H1 (cell line): ENCODE data around the gene GPR25. TPM values are rescaled to one million over a fixed set of nuclear protein-coding genes. Genes with fewer than 3 reads are reported as not detected.

Experiments used
- CTCF ChIA-PET: fragments of 300-600 bp; sonication (Branson Sonifier 250); formaldehyde crosslinking; loops from one replicate; lab custom pipeline; 2021; ENCODE audit not compliant: partially characterized antibody; lab: Charles Lee
- POLR2A ChIA-PET: fragments of 300-600 bp; sonication (Branson Sonifier 250); formaldehyde crosslinking; loops from one replicate; lab custom pipeline; 2021; ENCODE audit warnings: inconsistent platforms; ENCODE audit not compliant: partially characterized antibody; lab: Charles Lee
- DNase-seq, 2 experiments: peaks; one replicate each; pipeline versions ENCODE4 v3.0.0 to v3.0.0-alpha.2; 2010 to 2022; ENCODE audit warnings: low spot score in 2 of 2, low read depth in 1 of 2, mixed read lengths in 1 of 2
- FAIRE-seq: peaks from 2 replicates; lab custom pipeline; 2011; peaks lifted over from hg19 to GRCh38; lab: Jason Lieb, UNC
- H2AFZ ChIP-seq: 2 replicates; pipeline ENCODE4 v1.8.1; 2012; ENCODE audit warnings: low read length, inconsistent platforms
- H2AK5ac ChIP-seq: 2 replicates; pipeline ENCODE4 v1.6.1; 2013; ENCODE audit warnings: low read depth, low read length
- H2BK120ac ChIP-seq: replicated peaks from 2 replicates; pipeline ENCODE3; 2013; ENCODE audit warnings: low read depth, low read length, inconsistent platforms
- H2BK12ac ChIP-seq: 2 replicates; pipeline ENCODE4 v1.6.1; 2013; ENCODE audit warnings: low read depth, low read length
- H2BK15ac ChIP-seq: 2 replicates; pipeline ENCODE4 v1.6.1; 2013; ENCODE audit warnings: low read length
- H2BK20ac ChIP-seq: 2 replicates; pipeline ENCODE4 v1.6.1; 2013; ENCODE audit warnings: low read length
- H2BK5ac ChIP-seq: 2 replicates; pipeline ENCODE4 v1.6.1; 2013; ENCODE audit warnings: low read depth, low read length
- H3K14ac ChIP-seq: 2 replicates; pipeline ENCODE4 v1.6.1; 2013; ENCODE audit warnings: inconsistent platforms; ENCODE audit not compliant: insufficient read length
- H3K18ac ChIP-seq: 2 replicates; pipeline ENCODE4 v1.6.1; 2013; ENCODE audit warnings: low read length; ENCODE audit errors: extremely low read depth
- H3K23ac ChIP-seq: 2 replicates; pipeline ENCODE4 v1.6.1; 2013; ENCODE audit warnings: inconsistent platforms; ENCODE audit not compliant: insufficient read length
- H3K23me2 ChIP-seq: 2 replicates; pipeline ENCODE4 v1.6.1; 2013; ENCODE audit warnings: low read depth, low read length
- H3K27ac ChIP-seq: 2 replicates; pipeline ENCODE4 v1.6.1; 2011; ENCODE audit warnings: low read depth, low read length, inconsistent platforms
- H3K27me3 ChIP-seq, 4 experiments: replicated peaks in 1 of 4; 1 replicate in 1 of 4; 2 replicates in 3 of 4; pipeline versions ENCODE4 v1.6.1 to v1.8.1; 2011 to 2013; ENCODE audit warnings: low read length in 3 of 4, mild to moderate bottlenecking in 3 of 4, inconsistent platforms in 2 of 4, mixed read lengths in 2 of 4, moderate library complexity in 1 of 4; ENCODE audit not compliant: control insufficient read depth in 3 of 4, insufficient read depth in 3 of 4; ENCODE audit errors: extremely low read depth in 1 of 4
- H3K36me3 ChIP-seq, 4 experiments: 2 replicates each; pipeline versions ENCODE4 v1.6.1 to v1.8.1; 2011 to 2013; ENCODE audit warnings: mild to moderate bottlenecking in 4 of 4, low read length in 3 of 4, moderate library complexity in 2 of 4, control low read depth in 1 of 4, inconsistent platforms in 1 of 4; ENCODE audit not compliant: insufficient read depth in 4 of 4, control insufficient read depth in 2 of 4
- H3K4ac ChIP-seq: replicated peaks from 2 replicates; pipeline ENCODE3; 2013; ENCODE audit warnings: low read length, low read depth, mixed read lengths, inconsistent platforms; ENCODE audit not compliant: insufficient read length
- H3K4me1 ChIP-seq, 4 experiments: replicated peaks in 1 of 4; 1 replicate in 1 of 4; 2 replicates in 3 of 4; pipeline versions ENCODE4 v1.6.1 to v1.8.1; 2011 to 2013; ENCODE audit warnings: low read length in 3 of 4, inconsistent platforms in 2 of 4, mixed read lengths in 1 of 4; ENCODE audit not compliant: insufficient read depth in 4 of 4, control insufficient read depth in 3 of 4
- H3K4me2 ChIP-seq, 2 experiments: 2 replicates each; pipeline versions ENCODE4 v1.6.1 to v1.8.1; 2011 to 2013; ENCODE audit warnings: low read depth in 2 of 2, low read length in 2 of 2, control low read depth in 1 of 2, inconsistent platforms in 1 of 2, mild to moderate bottlenecking in 1 of 2; ENCODE audit not compliant: insufficient read depth in 1 of 2
- H3K4me3 ChIP-seq, 4 experiments: fragments of 200-600, 300-600 bp in 1 of 4; sonication (generic), shearing (Covaris generic), sonication (Bioruptor Twin) in 1 of 4; 2 replicates each; pipeline versions ENCODE4 v1.5.1 to v1.8.1; 2011 to 2016; ENCODE audit warnings: low read length in 4 of 4, low read depth in 3 of 4, control low read depth in 2 of 4, inconsistent platforms in 2 of 4, mild to moderate bottlenecking in 2 of 4, mixed read lengths in 1 of 4, moderate library complexity in 1 of 4; ENCODE audit not compliant: insufficient read depth in 2 of 4; ENCODE audit errors: extremely low read depth in 1 of 4
- H3K56ac ChIP-seq: replicated peaks from 2 replicates; pipeline ENCODE3; 2013; ENCODE audit warnings: low read depth, mild to moderate bottlenecking, mixed read lengths, low read length, inconsistent platforms; ENCODE audit not compliant: insufficient read length
- H3K79me1 ChIP-seq: 2 replicates; pipeline ENCODE4 v1.6.1; 2013; ENCODE audit warnings: low read depth, low read length, control low read depth
- H3K79me2 ChIP-seq, 2 experiments: 2 replicates each; pipeline versions ENCODE4 v1.6.1 to v1.8.1; 2012 to 2013; ENCODE audit warnings: low read length in 2 of 2, mild to moderate bottlenecking in 2 of 2, inconsistent platforms in 1 of 2; ENCODE audit not compliant: insufficient read depth in 2 of 2, control insufficient read depth in 1 of 2
- H3K9ac ChIP-seq, 4 experiments: replicated peaks in 1 of 4; 1 replicate in 1 of 4; 2 replicates in 3 of 4; pipeline versions ENCODE4 v1.6.1 to v1.8.1; 2011 to 2013; ENCODE audit warnings: low read depth in 3 of 4, low read length in 3 of 4, control low read depth in 2 of 4, mild to moderate bottlenecking in 2 of 4, moderate library complexity in 2 of 4, inconsistent platforms in 1 of 4; ENCODE audit errors: extremely low read depth in 1 of 4
- H3K9me3 ChIP-seq, 2 experiments: 2 replicates each; pipeline versions ENCODE4 v1.6.1 to v1.8.1; 2012 to 2013; ENCODE audit warnings: mild to moderate bottlenecking in 2 of 2, moderate library complexity in 2 of 2, control low read depth in 1 of 2, inconsistent platforms in 1 of 2, low read depth in 1 of 2, low read length in 1 of 2, mixed read lengths in 1 of 2; ENCODE audit not compliant: insufficient read depth in 2 of 2
- H4K20me1 ChIP-seq, 2 experiments: replicated peaks in 1 of 2; 2 replicates each; pipeline versions ENCODE3 to v1.8.1; 2011 to 2013; ENCODE audit warnings: inconsistent platforms in 2 of 2, low read length in 2 of 2, mild to moderate bottlenecking in 1 of 2; ENCODE audit not compliant: insufficient read depth in 2 of 2, control insufficient read depth in 1 of 2
- H4K5ac ChIP-seq: 2 replicates; pipeline ENCODE4 v1.6.1; 2013; ENCODE audit warnings: low read length, low read depth, mixed read lengths, inconsistent platforms; ENCODE audit not compliant: insufficient read length
- H4K8ac ChIP-seq: 2 replicates; pipeline ENCODE4 v1.8.0; 2013; ENCODE audit warnings: mild to moderate bottlenecking, moderate library complexity, low read length, inconsistent platforms; ENCODE audit not compliant: insufficient read depth; ENCODE audit errors: extremely low read depth
- H4K91ac ChIP-seq: replicated peaks from 2 replicates; pipeline ENCODE3; 2013; ENCODE audit warnings: low read length, mixed read lengths, inconsistent platforms; ENCODE audit not compliant: insufficient read length
- ATF2 ChIP-seq: IDR thresholded peaks from 2 replicates; pipeline ENCODE4 v1.6.1; 2012; ENCODE audit warnings: low read length, inconsistent platforms
- CEBPB ChIP-seq: IDR thresholded peaks from 2 replicates; pipeline ENCODE4 v1.6.1; 2012; ENCODE audit warnings: low read depth, low read length
- CHD2 ChIP-seq: IDR thresholded peaks from 2 replicates; pipeline ENCODE4 v1.6.1; 2012; ENCODE audit warnings: low read length, improper control_type of control experiment
- GABPA ChIP-seq: IDR thresholded peaks from 2 replicates; pipeline ENCODE4 v1.6.1; 2011; ENCODE audit warnings: mild to moderate bottlenecking, low read length, moderate library complexity, borderline replicate concordance; ENCODE audit not compliant: insufficient read depth
- RAD21 ChIP-seq, 2 experiments: IDR thresholded peaks in 1 of 2; conservative IDR thresholded peaks in 1 of 2; 2 replicates each; pipeline ENCODE4 v1.6.1; 2011; ENCODE audit warnings: low read depth in 2 of 2, low read length in 2 of 2, improper control_type of control experiment in 1 of 2, inconsistent platforms in 1 of 2, mild to moderate bottlenecking in 1 of 2, moderate library complexity in 1 of 2
- RBBP5 ChIP-seq: IDR thresholded peaks from 2 replicates; pipeline ENCODE4 v1.7.1; 2012; ENCODE audit warnings: low read depth, mild to moderate bottlenecking, inconsistent platforms, low read length, moderate library complexity, borderline replicate concordance
- TCF12 ChIP-seq: IDR thresholded peaks from 2 replicates; pipeline ENCODE4 v1.6.1; 2011; ENCODE audit warnings: low read depth, mild to moderate bottlenecking, low read length
- WGBS, 2 experiments: shearing (Covaris generic) in 1 of 2; methylation state at CpG; one replicate each; pipeline versions ENCODE4 v1.1.6 to v1.1.7; 2013 to 2015; ENCODE audit warnings: low lambda C conversion rate in 2 of 2, mixed read lengths in 2 of 2, inconsistent platforms in 1 of 2, low coverage in 1 of 2, missing lambda C conversion rate in 1 of 2; ENCODE audit not compliant: insufficient replicate concordance in 2 of 2, insufficient coverage in 1 of 2, insufficient read length in 1 of 2; ENCODE audit errors: extremely low coverage in 1 of 2, missing lambda C conversion rate in 1 of 2; 5-methylcytosine and 5-hydroxymethylcytosine counted together
- polyA plus RNA-seq, 7 experiments: library from polyadenylated mRNA; depleted of rRNA in 3 of 7; stranded (reverse) in 5 of 7; unstranded in 2 of 7; fragments of >200 nt in 5 of 7; fragments of 200-250 nt in 2 of 7; gene quantifications; 1 replicate in 5 of 7; 2 replicates in 1 of 7; 4 replicates in 1 of 7; pipeline versions ENCODE4 v1.2.1 to v1.2.3, GENCODE V29; 2011 to 2013; ENCODE audit warnings: missing spikeins in 2 of 7, mixed read lengths in 2 of 7
- total RNA-seq: library from RNA; stranded (reverse); fragmentation: NEBNext Ultra II Directional; extraction: Animal tissue kit (Norgen Biotek cat#: 25700); gene quantifications from 2 replicates; pipeline ENCODE4 v1.2.1, GENCODE V29; 2021

The GPR25 gene
- total and polyA plus RNA-seq, 2 of the 8 experiments (the other 6 are each of a cell fraction or from before 2014, with no cell fraction given) = not detected

GRCh38 chr1:200862713-200863415 lies 9.9 kb upstream of the GPR25 start:
- peaks cover 0 to 9% (median under 1%) of the 10 kb centered on the region in 4 experiments; a peak in 2 of 8 replicates for H3K36me3 ChIP-seq
- DNase-seq (no peak), FAIRE-seq (no peak)
- no peak overlapping the region for H3K4me2 ChIP-seq
- no peak overlapping the region for H2BK20ac ChIP-seq
- no peaks in the 10 kb centered on the region for H3K9me3 ChIP-seq
- H2BK120ac ChIP-seq = no peak overlapping the region
- no peak overlapping the region for H3K14ac ChIP-seq
- H3K18ac ChIP-seq = no peak overlapping the region
- no peak overlapping the region for H2BK5ac ChIP-seq
- no peak overlapping the region for H4K8ac ChIP-seq
- no peak overlapping the region for H2BK15ac ChIP-seq
- no peak overlapping the region for H2AK5ac ChIP-seq
- H4K91ac ChIP-seq = no peak overlapping the region
- POLR2A ChIA-PET = interaction anchor here (0.6 to 1.0 kb wide), 2 partner anchors 9 to 14 kb away, joined by 3 to 5 read pairs; no protein-coding TSS in a partner anchor
- no peak overlapping the region for H3K9ac ChIP-seq
- no peaks in the 10 kb centered on the region for H3K4me1 ChIP-seq
- no peak overlapping the region for H4K5ac ChIP-seq
- H3K27me3 ChIP-seq = no peaks in the 10 kb centered on the region
- no peak overlapping the region for H3K56ac ChIP-seq
- no peaks in the 10 kb centered on the region for H3K79me2 ChIP-seq
- 90% methylated on average over 9 of the region's 9 CpGs; no CpG with 5 or more reads in 1 of the 2 experiments for WGBS, 2 experiments
- H2BK12ac ChIP-seq = no peak overlapping the region
- no peak overlapping the region for H2AFZ ChIP-seq
- H3K23ac ChIP-seq = no peak overlapping the region
- CTCF ChIA-PET = interaction anchor here (0.5 to 1.0 kb wide), 6 partner anchors 12 to 357 kb away, joined by 3 to 5 read pairs (median 3); no protein-coding TSS in a partner anchor
- H3K27ac ChIP-seq = no peak overlapping the region
- no peaks in the 10 kb centered on the region for H4K20me1 ChIP-seq
- no peaks in the 10 kb centered on the region for H3K79me1 ChIP-seq
- no peak overlapping the region for H3K4ac ChIP-seq
- no peaks in the 10 kb centered on the region for H3K23me2 ChIP-seq
- H3K4me3 ChIP-seq = no peak overlapping the region
- TF ChIP-seq ATF2 (no peak), TCF12 (no peak), RAD21 (IDR thresholded peaks at IDR 0.05 in 1 of 2, conservative IDR thresholded peaks at IDR 0.05 in 1 of 2; ENCODE audit: low read depth in 2 of 2, low read length in 2 of 2) (no peak), CHD2 (no peak), GABPA (no peak), RBBP5 (no peak), CEBPB (no peak)
